HG02840 (cell line): ENCODE measurements around the gene UBE2O.

Experiments used
- ATAC-seq: cut with Tn5 transposase; IDR thresholded peaks from one replicate; pipeline ENCODE4 v1.9.1; 2021; ENCODE audit warnings: mild to moderate bottlenecking, moderate library complexity, moderate number of reproducible peaks; ENCODE audit not compliant: unreplicated experiment, low FRiP score

UBE2O gene

GRCh38 chr17:76444518-76445311 is 8.2 kb downstream of the UBE2O start:
- ATAC-seq = no peak

GRCh38 chr17:76442341-76443338 is 10.3 kb downstream of the UBE2O start:
- ATAC-seq = no peak

GRCh38 chr17:76441686-76442340 is 11.1 kb downstream of the UBE2O start:
- no peak for ATAC-seq

GRCh38 chr17:76440751-76441362 is 12.1 kb downstream of the UBE2O start:
- ATAC-seq = no peak

- no peak for ATAC-seq
These were observed 13.5 kb downstream of the UBE2O start for GRCh38 chr17:76439314-76439928.

- no peak for ATAC-seq
These were observed 14.0 kb downstream of the UBE2O start for GRCh38 chr17:76438906-76439305.

- ATAC-seq = no peak
These were observed 15.2 kb downstream of the UBE2O start for GRCh38 chr17:76437467-76438402.

- no peak for ATAC-seq
These were observed 17.2 kb downstream of the UBE2O start for GRCh38 chr17:76435751-76436150.

- no peak for ATAC-seq
These were observed 18.1 kb downstream of the UBE2O start for GRCh38 chr17:76434870-76435269.

- ATAC-seq = no peak
These were observed 19.3 kb downstream of the UBE2O start for GRCh38 chr17:76433693-76434092.

GRCh38 chr17:76432712-76433336 is 20.1 kb downstream of the UBE2O start:
- no peak for ATAC-seq

GRCh38 chr17:76432004-76432403 is 20.9 kb downstream of the UBE2O start:
- ATAC-seq = no peak

GRCh38 chr17:76431509-76431908 is 21.4 kb downstream of the UBE2O start:
- no peak for ATAC-seq

- no peak for ATAC-seq
These were observed 24.4 kb downstream of the UBE2O start for GRCh38 chr17:76428511-76428910.

GRCh38 chr17:76427501-76428231 is 25.3 kb downstream of the UBE2O start:
- ATAC-seq = no peak

- ATAC-seq = no peak
These were observed 26.1 kb downstream of the UBE2O start for GRCh38 chr17:76426853-76427252.

GRCh38 chr17:76422860-76423259 is 30.1 kb downstream of the UBE2O start:
- ATAC-seq = no peak

- ATAC-seq = no peak
These were observed 30.5 kb downstream of the UBE2O start for GRCh38 chr17:76422406-76422805.
